GM12872 (cell line): ENCODE data around the gene RARA.

Experiments used
- TF ChIP-seq, protein P1 (sequence below): IDR thresholded peaks from 3 replicates; pipeline ENCODE4 v1.5.1; 2011; ENCODE audit warnings: low read depth, mild to moderate bottlenecking, low read length, moderate library complexity; ENCODE audit not compliant: insufficient read depth

The RARA gene

DNA sequence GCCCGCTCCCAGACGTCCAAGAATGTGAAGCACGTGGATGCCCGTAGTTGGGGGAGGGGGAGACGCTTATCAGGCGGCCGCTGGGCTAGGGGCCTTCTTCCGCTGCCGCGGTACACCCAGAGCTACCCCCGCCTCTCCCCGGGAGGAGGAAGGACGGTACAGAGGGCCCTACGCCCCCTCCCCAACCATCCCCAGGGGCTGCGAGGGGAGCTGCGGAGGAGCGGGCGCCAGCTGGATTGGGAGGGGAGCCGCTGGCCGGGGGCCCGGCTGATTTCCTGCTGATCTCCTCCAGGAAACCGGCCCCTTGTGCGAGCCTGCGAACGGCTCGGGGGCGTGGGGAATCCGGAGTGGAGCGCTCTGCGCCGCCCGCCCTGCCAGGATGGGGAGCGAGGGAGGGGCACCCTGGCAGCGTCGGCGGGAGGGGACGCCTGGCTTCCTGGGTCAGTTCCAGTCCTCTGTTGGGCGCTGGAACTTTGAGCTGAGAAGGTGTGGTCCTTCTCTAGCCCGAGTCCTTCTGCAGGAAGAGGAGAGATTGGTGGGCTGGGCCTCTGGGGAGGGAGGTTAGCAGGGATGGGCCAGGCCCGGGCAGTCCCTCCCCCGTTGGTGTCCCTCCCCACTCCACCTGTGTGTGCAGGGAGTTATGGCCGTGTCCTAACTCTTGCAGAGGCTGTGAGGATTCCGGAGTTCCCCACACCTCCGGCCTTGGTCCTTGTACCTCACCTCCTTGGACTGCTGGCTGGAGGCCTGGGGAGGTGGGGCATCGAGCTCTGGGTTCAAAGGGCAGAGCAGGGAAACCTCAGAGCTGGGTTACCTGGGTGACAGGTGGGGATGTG is 36.4 kb downstream of the RARA start:
- TF ChIP-seq, protein P1, sequence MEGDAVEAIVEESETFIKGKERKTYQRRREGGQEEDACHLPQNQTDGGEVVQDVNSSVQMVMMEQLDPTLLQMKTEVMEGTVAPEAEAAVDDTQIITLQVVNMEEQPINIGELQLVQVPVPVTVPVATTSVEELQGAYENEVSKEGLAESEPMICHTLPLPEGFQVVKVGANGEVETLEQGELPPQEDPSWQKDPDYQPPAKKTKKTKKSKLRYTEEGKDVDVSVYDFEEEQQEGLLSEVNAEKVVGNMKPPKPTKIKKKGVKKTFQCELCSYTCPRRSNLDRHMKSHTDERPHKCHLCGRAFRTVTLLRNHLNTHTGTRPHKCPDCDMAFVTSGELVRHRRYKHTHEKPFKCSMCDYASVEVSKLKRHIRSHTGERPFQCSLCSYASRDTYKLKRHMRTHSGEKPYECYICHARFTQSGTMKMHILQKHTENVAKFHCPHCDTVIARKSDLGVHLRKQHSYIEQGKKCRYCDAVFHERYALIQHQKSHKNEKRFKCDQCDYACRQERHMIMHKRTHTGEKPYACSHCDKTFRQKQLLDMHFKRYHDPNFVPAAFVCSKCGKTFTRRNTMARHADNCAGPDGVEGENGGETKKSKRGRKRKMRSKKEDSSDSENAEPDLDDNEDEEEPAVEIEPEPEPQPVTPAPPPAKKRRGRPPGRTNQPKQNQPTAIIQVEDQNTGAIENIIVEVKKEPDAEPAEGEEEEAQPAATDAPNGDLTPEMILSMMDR, result no peak

DNA sequence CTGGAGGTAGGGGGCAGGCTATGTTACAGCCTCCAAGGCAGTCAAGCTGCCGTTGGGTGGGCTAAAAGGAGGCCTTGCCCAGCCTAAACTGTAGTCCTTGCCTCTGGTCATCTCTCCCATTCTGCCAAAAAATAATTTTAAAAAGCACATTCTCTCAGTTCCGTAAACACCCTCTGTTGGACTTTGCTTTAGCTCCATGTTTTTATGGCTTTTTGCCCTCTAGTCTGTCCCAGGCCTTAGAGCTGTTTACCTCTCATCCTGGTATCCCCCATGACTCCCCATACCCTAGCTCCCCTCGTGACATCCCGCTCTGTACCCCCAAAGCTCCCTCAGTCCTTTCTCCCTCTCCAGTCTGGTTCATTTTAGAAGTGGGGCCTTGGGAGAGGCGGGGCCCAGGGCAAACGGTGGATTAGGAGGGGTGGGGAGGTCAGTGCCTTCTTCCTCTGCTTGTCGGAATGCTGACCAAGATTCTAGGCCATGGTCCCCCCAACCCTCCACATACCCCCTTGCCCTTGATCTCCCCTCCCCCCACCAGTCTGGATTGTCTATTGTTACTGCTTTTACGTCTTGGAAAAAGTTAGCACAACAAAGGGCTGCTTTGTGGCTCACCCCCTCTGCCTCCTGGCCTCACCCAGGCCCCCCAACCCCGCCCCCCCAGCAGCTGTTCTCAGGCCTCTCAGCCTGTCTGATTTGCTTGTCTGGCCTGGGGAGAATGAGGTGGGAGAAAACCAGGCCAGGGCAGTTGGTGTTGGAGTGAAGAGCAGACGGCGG is 37.2 kb downstream of the RARA start:
- TF ChIP-seq, protein P1, result no peak

DNA sequence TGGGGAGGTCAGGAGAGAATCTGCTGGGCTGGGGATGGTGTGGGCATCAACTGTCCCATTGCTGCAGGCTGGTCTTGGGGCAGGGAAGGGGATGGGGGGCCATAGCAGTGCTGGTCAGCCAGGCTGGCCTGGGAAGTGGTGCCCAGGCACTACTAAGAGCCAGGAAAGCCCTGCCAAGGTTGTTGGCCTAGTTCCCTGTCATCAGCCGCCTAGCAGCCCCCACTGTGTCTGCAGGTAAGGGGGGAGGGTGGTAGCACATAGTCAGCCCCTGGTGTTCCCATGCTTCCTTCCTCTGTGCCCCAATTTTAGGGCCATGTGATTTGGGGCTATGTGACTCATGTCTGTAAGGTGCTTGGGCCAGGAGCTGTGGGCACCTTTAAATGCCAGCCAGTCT is 37.8 kb downstream of the RARA start:
- TF ChIP-seq, protein P1, result no peak

DNA sequence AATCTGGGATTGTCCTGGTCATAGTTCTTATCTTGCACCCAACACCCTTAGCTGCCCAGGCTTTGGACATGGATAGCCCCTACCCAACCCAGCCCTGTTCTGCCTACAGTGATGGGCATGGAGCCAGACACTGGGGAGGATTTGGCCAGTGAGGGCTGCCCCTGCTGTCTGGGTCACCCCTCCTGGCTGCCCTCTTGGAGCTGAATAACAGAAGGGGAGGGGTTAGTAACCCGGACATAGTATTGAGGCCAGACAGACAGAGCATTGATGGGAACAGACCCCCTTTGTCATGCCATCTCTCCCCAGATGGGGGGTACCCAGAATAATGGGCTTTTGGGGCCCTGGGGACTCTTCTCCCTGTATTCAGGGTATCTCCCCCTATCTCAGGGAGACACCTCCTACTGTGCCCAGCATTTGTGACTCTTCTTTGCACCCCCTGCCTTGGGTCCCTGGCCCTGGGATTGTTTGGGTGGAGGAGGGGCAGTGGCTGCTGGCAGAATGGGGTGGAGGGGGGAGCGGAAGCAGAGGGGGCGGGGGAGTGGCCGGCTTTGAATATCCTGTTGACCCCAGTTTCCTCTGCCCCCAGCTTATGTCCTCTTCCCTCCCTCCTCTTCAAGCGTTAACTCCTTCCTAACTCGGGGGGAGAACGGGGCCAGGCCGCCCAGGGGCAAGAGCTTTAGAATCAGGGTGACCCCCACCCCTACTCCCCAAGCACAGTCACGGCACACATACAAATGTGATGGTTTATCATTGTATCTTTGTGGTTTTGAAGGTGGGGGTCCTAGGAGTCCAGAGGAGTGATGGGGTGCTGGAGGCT is 38.5 kb downstream of the RARA start:
- TF ChIP-seq, protein P1, result no peak

DNA sequence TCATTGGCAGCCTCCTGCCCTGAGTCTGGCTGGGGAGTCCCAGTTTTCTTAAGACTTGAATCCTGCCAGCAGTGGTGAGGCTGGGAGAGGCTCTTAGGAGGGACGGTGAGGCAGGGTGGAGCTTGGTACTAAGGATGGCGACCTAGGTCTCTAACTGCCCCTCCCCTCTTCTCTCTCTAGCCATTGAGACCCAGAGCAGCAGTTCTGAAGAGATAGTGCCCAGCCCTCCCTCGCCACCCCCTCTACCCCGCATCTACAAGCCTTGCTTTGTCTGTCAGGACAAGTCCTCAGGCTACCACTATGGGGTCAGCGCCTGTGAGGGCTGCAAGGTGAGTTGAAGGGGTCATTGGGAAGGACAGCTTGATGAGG is 39.1 kb downstream of the RARA start:
- TF ChIP-seq, protein P1, result no peak

DNA sequence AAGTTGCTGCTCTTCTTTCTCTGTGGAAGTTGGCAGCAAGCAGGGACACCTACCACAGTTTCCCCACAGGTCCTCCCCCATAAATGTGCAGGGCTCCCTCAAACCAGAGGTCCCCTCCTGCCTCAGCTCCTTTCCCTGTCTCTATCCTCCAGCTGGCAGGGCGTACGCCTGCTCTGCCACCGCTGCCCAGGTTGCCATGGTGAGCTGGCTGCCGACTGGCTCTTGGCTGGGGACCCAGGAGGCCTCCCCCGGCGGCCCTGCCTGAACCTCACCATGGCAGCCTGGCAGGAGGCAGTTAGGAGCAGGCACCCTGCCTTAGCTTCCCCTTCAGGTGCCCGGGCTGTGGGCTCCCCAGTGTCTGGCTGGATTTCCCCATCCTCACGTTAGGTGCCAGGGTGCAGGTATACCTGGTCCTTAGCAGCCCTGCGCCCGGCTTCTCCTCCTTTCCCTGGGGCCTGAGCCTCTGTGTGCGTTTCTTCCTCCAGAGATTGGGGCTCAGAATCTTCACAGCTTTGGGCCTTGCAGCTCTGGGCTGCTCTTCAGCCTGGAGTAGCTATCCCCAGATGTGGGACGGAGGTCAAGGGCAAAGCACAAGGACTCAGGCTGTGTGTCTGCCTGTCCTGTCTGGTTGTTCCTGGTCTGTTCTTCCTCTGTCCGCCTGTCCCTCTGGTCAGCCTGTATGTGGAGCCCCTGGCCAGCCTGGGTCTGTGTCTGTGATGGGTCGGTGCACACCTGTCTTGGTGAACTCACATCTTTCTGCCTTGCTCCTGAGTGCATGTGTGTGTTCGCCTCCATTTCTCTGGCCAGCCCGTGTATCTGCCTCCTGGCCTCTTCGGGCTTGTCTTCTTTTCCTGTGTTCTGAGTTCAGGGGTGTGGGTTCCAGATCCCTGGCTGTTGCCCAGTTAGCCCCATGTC is 39.8 kb downstream of the RARA start:
- TF ChIP-seq, protein P1, result no peak
